ENCODE results near the gene PRM3. TPM values are rescaled to one million over a fixed set of nuclear protein-coding genes. Genes with fewer than 3 reads are reported as not detected.
A peak's percentile ranks its signal among the peaks of the same experiment; 100 is the strongest.

The PRM3 gene
- total RNA-seq, 1 donor from 2014 or later, result not detected

GRCh38 chr16:11297492-11298142, 24.2 kb upstream of the PRM3 start:
- H3K27me3 ChIP-seq, result no peaks in the 10 kb centered on the region
- peak in 2 of 3 experiments; percentile 16 to 41 for TF ChIP-seq CTCF (IDR thresholded peaks at IDR 0.05)
- peaks cover 0 to 11% of the 10 kb centered on the region in 2 donors for H3K4me1 ChIP-seq
- no peaks in the 10 kb centered on the region for H3K36me3 ChIP-seq
- intact Hi-C loops (cut with DNase I), result loop anchor here (2.0 kb wide), 1 partner anchor 325 kb away; no protein-coding TSS in a partner anchor
- H3K9me3 ChIP-seq, result no peaks in the 10 kb centered on the region
- peak; percentile 56 to 85 for DNase-seq (ENCODE audit: low spot score in 2 of 2)
- peak overlapping the region; percentile 42 to 45 for H3K4me3 ChIP-seq
- H3K27ac ChIP-seq, result peak overlapping the region in 1 of 2 donors; percentile 26

GRCh38 chr16:11296706-11297491, 23.5 kb upstream of the PRM3 start:
- Histone ChIP-seq H3K27ac (no peak overlapping the region), H3K27me3 (no peaks in the 10 kb centered on the region), H3K9me3 (no peaks in the 10 kb centered on the region), H3K4me3 (peak overlapping the region; percentile 42 to 45), H3K4me1 (peaks cover 0 to 11% of the 10 kb centered on the region in 2 donors), H3K36me3 (no peaks in the 10 kb centered on the region)
- DNase-seq (ENCODE audit: low spot score in 2 of 2), result no peak
- intact Hi-C loops (cut with DNase I), result loop anchor here (2.0 kb wide), 1 partner anchor 324 kb away; no protein-coding TSS in a partner anchor
- TF ChIP-seq CTCF (IDR thresholded peaks at IDR 0.05), result no peak

GRCh38 chr16:11296351-11296705, 22.9 kb upstream of the PRM3 start:
- no peak overlapping the region for H3K27ac ChIP-seq
- peaks cover 0 to 11% of the 10 kb centered on the region in 2 donors for H3K4me1 ChIP-seq

GRCh38 chr16:11295672-11296071, 22.2 kb upstream of the PRM3 start:
- intact Hi-C loops (cut with DNase I), result loop anchor here (2.0 kb wide), 1 partner anchor 323 kb away; no protein-coding TSS in a partner anchor
- no peak overlapping the region for H3K27ac ChIP-seq
- no peaks in the 10 kb centered on the region for H3K36me3 ChIP-seq
- H3K9me3 ChIP-seq, result no peaks in the 10 kb centered on the region
- no peaks in the 10 kb centered on the region for H3K27me3 ChIP-seq
- no peak for TF ChIP-seq CTCF (IDR thresholded peaks at IDR 0.05)
- no peak for DNase-seq (ENCODE audit: low spot score in 2 of 2)
- no peak overlapping the region for H3K4me3 ChIP-seq
- H3K4me1 ChIP-seq, result peaks cover 0 to 11% of the 10 kb centered on the region in 2 donors

More at GRCh38 chr16:11296351-11296705, 22.9 kb upstream of the PRM3 start:
- DNase-seq (ENCODE audit: low spot score in 2 of 2), result no peak
- Histone ChIP-seq H3K36me3 (no peaks in the 10 kb centered on the region), H3K9me3 (no peaks in the 10 kb centered on the region), H3K27me3 (no peaks in the 10 kb centered on the region), H3K4me3 (no peak overlapping the region)
- intact Hi-C loops (cut with DNase I), result loop anchor here (2.0 kb wide), 1 partner anchor 324 kb away; no protein-coding TSS in a partner anchor
- no peak for TF ChIP-seq CTCF (IDR thresholded peaks at IDR 0.05)

- Histone ChIP-seq H3K27ac (no peak overlapping the region), H3K36me3 (no peaks in the 10 kb centered on the region), H3K4me1 (peaks cover 0 to 4% of the 10 kb centered on the region in 2 donors), H3K9me3 (no peaks in the 10 kb centered on the region), H3K4me3 (no peak overlapping the region), H3K27me3 (no peaks in the 10 kb centered on the region)
- intact Hi-C loops (cut with DNase I), result no loop called here
- no peak for TF ChIP-seq CTCF (IDR thresholded peaks at IDR 0.05)
- DNase-seq (ENCODE audit: low spot score in 2 of 2), result no peak
Measured at GRCh38 chr16:11292076-11292748, 18.8 kb upstream of the PRM3 start.

Data from ascending aorta (tissue), 2 donors.